NCI-H1048 (cell line): ENCODE results near the gene NOTCH4.
"Not testable (repeated sequence)": the region's sequence is repeated elsewhere in the genome, so short reads cannot be mapped to it uniquely, and the experiment has no call there.

ENCODE experiments used
- DNase-seq: peaks from one replicate; lab custom pipeline; 2025; lab: John Stamatoyannopoulos, UW

The NOTCH4 gene

GRCh38 chr6:32223258-32224235 lies at the start of gene NOTCH4:
NOTCH4 (minus strand) TSS chr6:32224067; CDS start chr6:32223928, 139 bp downstream.
- no peak for DNase-seq

GRCh38 chr6:32271429-32271828 lies 47.6 kb upstream of the NOTCH4 start:
- no peak for DNase-seq

DNA sequence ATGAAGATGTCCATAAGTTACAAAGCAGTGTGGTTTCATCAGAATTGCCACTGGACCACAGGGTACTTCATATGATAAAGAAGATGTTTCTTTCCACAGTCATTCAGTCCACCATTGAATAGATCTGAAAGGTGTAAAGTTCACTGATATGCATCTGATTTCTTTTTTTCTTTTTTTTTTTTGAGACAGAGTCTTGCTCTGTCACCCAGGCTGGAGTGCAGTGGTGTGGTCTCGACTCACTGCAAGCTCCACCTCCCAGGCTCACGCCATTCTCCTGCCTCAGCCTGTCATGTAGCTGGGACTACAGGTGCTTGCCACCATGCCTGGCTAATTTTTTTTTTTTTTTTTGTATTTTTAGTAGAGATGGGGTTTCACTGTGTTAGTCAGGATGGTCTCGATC lies 44.6 kb upstream of the NOTCH4 start:
- DNase-seq: not testable (repeated sequence)

DNA sequence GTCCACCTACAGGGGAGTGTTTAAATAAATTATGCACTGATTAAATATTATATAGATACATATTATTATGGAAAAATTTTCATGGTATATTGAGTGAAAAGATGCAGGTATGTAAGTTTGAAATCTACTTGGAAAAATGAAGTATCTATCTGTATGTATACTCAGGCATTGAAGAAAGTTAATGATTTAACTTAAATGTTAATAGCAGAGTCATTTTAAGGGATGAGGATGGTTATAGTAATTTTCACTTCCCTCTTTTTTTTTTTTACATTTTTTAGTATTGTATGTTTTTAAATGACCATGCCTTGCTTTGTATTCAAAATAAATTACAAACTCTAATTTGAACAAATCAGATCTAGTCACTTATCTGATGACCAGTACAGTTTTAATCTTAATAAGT lies 43.2 kb upstream of the NOTCH4 start:
- no peak for DNase-seq

- DNase-seq: not testable (repeated sequence)
Observed at GRCh38 chr6:32257262-32257661, 33.4 kb upstream of the NOTCH4 start.

DNA sequence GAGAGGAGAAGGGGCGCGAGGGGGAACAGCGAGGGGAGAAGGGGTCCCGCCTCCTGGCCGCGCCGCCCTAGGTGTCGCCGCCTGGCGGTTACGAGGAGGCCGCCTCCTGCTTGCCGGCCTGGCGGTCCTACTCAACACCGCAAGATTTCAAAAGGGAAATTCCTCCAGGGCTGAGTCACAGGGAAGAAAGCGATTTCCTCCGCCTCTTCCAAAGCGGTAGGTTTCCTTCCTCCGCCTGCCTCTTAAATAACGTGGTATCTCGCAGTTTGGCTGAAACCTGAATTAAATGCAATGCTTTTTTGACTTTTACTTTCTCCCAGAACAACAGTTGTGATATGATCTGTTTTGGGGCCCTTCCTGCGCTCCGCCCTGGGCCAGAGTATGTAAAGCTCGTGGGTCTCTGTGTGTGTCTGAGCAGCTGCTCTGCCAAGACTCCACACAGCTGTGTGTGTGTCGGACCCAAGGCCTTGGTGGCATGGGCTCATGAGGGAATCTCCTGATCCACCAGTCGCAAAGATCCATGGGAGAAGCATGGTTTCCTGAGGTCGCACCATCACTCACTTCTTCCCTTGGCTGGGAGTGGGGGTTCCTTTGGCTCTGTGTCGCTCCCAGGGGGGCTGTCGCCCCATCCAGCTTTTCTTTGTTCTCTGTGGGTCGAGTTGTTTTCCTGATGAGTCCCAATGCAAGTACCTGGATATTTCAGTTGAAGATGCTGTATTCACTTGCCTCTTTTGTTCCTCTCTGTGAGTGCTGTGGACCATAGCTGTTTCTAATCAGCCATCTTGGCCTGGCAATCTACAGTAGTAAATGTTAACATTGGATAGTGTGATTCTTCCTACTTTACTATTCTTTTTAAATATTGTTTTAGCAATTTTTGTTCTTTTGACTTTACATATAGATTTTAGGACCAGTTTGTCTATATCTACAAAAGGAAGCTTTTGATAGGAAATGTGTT lies 31.6 kb upstream of the NOTCH4 start:
- DNase-seq: no peak

DNA sequence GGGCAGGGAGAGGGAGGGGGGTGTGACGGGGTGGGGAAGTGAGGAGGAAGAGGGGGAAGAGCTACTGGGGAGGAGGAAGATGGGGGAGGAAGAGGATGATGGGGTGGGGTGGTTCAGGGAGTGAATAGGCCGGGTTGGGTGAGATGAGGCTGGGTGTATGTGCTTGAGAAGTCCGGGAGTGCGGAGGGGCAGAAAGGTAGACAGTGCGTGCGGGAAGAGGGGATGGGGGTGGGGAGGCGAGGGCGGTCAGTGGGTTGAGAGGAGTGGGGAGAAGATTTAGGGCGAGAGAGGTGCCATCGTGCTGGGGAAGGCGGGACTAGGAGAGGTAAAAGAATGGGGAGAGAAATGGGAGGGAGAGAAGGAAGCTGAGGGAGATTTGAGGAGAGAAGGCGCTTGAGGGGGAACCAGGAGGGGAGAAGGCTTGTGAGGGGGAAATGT lies 30.9 kb upstream of the NOTCH4 start:
- DNase-seq: no peak

DNA sequence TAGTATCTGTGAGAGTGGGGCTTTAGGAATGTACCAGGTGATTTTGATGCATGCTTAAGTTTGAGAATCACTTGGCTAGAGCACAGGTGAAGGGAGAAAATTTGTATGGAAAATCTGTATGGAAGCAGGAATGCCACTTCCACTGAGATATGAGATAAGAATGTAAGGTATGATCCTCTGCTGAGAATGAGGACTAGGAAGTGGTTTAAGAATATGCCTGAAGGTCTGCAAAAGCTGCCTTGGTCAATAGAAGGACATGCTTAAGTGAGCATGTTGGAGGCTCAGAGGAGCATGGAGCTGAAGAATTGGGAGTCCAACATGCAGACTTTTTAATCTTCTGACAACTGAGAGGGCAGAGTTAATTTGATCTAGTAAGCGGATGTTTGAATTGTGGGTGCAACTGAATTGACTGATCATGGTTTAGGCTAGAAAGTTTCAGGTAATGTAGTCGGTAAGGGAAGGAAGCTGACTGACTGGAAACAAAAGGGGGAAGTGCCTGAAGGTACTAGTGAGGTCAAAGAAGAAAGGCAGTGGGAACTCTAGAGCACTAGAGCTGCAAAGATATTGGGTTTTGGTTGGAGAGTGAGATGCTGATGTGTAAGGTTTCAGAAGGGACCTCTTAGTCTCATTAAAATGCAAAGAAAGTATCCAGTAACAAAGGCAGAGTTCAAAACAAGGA lies 28.6 kb upstream of the NOTCH4 start:
- no peak for DNase-seq

GRCh38 chr6:32249262-32249661 lies 25.4 kb upstream of the NOTCH4 start:
- DNase-seq: no peak

GRCh38 chr6:32247401-32247800 lies 23.5 kb upstream of the NOTCH4 start:
- no peak for DNase-seq

DNA sequence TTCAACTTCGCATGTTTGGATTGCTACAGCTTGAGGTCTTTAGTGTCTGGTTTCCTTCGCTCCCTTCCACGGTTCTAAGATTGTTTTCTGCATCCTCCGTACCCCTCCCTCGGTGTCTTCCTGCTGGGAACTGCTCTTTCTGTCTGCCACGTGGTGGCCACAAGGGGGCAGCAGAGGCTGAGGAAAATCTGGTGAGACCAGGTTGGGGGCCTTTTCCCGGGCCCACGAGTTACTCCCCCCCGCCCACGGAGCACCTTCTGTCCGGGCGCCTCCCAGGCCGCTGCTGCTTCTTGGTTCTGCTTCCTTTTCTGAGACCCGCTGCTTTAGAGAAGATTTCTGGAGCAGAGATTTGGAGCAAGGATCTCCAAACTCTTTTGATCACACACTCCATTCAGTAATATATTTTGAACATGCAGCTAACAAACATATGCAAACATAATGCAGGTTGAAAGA lies 21.1 kb upstream of the NOTCH4 start:
- peak; percentile 8 for DNase-seq

GRCh38 chr6:32244270-32244669 lies 20.4 kb upstream of the NOTCH4 start:
- DNase-seq: no peak

- DNase-seq: not testable (repeated sequence)
Observed at GRCh38 chr6:32242318-32242813, 18.5 kb upstream of the NOTCH4 start.

GRCh38 chr6:32240686-32241085 lies 16.8 kb upstream of the NOTCH4 start:
- no peak for DNase-seq

DNA sequence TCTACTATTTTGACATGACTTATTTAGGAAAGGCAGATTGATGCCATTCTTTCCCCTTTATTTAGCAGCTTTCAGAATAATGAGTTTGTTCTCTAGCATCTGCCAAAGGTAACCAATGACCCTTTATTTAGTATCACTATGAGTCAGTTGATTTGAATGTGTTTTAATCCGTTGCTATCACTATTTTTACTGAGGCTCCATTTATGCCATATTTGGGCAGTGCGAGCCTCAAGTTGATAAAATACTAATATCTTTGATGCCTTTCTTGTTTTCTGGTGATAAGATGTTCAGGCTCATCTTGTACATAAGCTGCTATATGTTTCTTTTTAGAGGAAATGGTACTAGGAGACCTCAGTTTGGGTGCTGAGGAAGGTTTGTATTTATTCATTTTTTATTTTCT lies 15.6 kb upstream of the NOTCH4 start:
- DNase-seq: no peak

GRCh38 chr6:32234934-32235333 lies 11.1 kb upstream of the NOTCH4 start:
- no peak for DNase-seq

DNA sequence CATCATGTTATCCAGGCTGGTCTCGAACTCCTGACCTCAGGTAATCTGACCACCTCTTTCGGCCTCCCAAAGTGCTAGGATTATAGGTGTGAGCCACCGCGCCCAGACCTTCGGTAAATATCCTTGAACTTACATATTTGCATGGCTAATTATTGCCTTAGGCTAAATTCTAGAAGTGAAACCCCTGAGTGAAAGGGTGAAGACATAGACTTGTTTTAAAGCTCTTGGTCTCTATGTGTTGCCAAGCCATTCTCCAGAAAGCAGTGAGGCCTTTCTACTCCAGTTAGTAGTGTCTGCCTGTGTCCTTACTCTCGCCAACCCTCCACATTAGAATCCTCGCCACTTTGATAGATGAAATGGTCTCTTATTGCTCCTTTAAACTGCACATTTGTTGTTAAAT lies 2.6 kb upstream of the NOTCH4 start:
- DNase-seq: no peak

GRCh38 chr6:32224696-32225095 lies 829 bp upstream of the NOTCH4 start:
- no peak for DNase-seq

DNA sequence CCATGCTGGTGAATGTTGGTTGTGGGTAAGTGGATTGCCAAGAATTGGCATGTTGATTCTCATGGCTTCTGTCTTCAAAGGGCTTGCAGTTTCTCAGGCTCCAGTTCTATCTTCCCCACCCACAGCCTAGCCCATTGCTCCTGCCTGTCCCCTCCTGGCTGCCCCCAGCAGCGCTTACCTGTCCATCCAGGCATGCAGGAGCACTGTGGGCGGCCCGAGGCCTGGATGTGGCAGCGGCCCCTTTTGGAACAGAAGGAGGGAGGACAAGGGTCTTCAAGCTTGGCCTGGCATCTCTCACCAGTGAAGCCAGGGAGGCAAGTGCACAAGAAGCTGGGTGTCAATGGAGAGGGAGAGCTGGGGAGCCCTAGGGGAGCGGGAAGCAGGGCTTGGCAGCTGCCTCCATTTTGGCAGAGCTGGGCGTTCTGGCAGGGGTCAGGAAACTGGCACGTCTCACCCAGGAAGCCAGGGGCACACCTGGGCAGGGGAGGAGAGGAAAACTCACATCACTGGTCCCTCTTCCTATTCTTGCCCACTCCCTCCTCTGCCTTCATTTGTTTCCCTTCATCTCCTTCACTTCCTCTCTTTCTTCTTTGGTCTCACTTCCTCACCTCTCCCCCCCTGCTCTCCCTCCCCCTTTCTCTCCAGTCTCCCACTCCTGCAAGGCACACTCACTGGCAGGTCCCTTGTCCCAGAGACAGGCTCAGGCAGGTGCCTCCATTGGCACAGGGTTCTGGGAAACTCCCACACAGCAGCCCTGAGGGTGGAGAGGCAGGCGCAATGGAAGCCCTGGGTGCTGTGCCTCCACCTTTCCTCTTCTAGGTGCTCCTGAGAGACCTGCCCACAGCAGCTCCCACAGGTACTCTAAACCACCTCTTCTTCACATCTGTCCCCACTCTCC lies 1.3 kb downstream of the NOTCH4 start:
- DNase-seq: no peak

GRCh38 chr6:32220021-32220420 lies 3.8 kb downstream of the NOTCH4 start:
- DNase-seq: no peak

- DNase-seq: no peak
Observed at GRCh38 chr6:32218167-32218566, 5.7 kb downstream of the NOTCH4 start.
